BLaER1 (cell line): ENCODE results near the gene KRR1.
"Not testable (repeated sequence)": the region's sequence is repeated elsewhere in the genome, so short reads cannot be mapped to it uniquely, and the experiment has no call there.

Experiments used
- H3K27ac ChIP-seq: shearing (Covaris generic); formaldehyde crosslinking; 2 replicates; pipeline ENCODE4 v1.8.1; 2022
- H3K27me3 ChIP-seq: shearing (Covaris generic); formaldehyde crosslinking; 2 replicates; pipeline ENCODE4 v1.8.1; 2022
- H3K36me3 ChIP-seq: shearing (Covaris generic); formaldehyde crosslinking; 2 replicates; pipeline ENCODE4 v1.8.1; 2022
- H3K4me1 ChIP-seq: shearing (Covaris generic); formaldehyde crosslinking; 2 replicates; pipeline ENCODE4 v1.8.1; 2022
- H3K4me2 ChIP-seq: shearing (Covaris generic); formaldehyde crosslinking; 2 replicates; pipeline ENCODE4 v1.8.1; 2022
- H3K4me3 ChIP-seq: shearing (Covaris generic); formaldehyde crosslinking; 2 replicates; pipeline ENCODE4 v1.8.1; 2022
- H3K9ac ChIP-seq: shearing (Covaris generic); formaldehyde crosslinking; 2 replicates; pipeline ENCODE4 v1.8.1; 2022
- H3K9me3 ChIP-seq: shearing (Covaris generic); formaldehyde crosslinking; 2 replicates; pipeline ENCODE4 v1.8.1; 2022
- H4K20me1 ChIP-seq: shearing (Covaris generic); formaldehyde crosslinking; 2 replicates; pipeline ENCODE4 v1.8.1; 2022
- Cebpa-rat ChIP-seq: shearing (Covaris generic); IDR thresholded peaks from 2 replicates; pipeline ENCODE4 v1.8.1; 2022

Gene KRR1

GRCh38 chr12:75457191-75457590 is 54.2 kb downstream of the KRR1 start:
- Histone ChIP-seq H3K9ac (no peak overlapping the region), H3K9me3 (peaks cover 34% of the 10 kb centered on the region), H4K20me1 (no peaks in the 10 kb centered on the region), H3K27me3 (no peaks in the 10 kb centered on the region), H3K36me3 (no peaks in the 10 kb centered on the region), H3K4me1 (no peaks in the 10 kb centered on the region), H3K4me2 (no peak overlapping the region), H3K4me3 (no peak overlapping the region), H3K27ac (no peak overlapping the region)
- no peak for TF ChIP-seq Cebpa-rat

DNA sequence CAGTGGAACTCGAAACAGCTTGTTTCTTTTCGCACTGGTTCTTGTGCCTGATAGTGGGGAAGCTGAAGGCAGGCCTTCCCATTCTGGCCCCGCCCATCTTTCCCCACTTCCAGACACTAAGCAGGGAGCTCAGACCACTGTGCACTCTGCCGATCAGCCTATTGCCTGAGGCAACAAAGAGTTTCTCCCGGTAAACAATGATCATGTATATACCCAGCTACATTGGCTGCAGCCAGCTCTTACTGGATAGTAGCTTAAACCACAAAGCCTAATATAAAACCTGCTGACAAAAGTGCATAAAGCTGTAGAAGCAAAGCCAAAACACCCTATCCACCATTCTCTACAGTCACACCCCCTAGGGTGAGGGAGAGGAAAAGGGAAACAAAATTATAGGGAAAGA is 55.6 kb downstream of the KRR1 start:
- no peak for TF ChIP-seq Cebpa-rat
- no peaks in the 10 kb centered on the region for H3K27me3 ChIP-seq
- no peak overlapping the region for H3K4me3 ChIP-seq
- no peak overlapping the region for H3K9ac ChIP-seq
- H3K4me1 ChIP-seq, result no peaks in the 10 kb centered on the region
- H3K36me3 ChIP-seq, result no peaks in the 10 kb centered on the region
- H3K27ac ChIP-seq, result no peak overlapping the region
- no peaks in the 10 kb centered on the region for H4K20me1 ChIP-seq
- peaks cover 34% of the 10 kb centered on the region for H3K9me3 ChIP-seq
- no peak overlapping the region for H3K4me2 ChIP-seq

DNA sequence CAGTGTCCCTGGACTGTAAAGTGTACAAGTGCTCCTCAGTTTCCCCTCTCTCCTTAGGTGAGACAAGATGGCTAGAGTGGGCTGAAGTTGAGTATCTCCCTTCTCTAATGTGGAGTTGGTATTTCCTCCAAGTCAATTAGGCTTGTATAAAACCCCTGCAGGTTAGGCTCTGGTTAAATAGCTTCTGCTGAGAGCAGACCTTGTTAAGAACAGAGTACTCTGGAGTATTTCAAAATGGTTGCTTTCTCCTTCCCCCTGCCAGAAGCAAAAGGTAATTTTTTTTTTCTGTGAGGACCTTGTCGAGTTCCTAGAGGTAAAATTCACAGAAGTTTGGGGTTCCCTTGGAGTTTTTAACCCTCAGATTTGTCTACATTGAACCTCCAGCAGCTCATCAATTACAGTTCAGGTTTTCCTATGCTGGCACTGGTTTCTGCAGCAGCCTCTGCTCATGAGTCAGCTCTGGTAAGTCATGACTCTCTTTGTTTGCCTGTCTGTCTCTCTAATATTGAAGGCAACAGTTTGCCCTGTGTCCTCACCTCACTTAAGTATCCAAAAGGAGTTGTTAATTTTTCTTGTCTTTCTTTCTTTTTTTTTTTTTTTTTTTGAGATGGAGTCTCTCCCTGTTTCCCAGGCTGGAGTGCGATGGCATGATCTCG is 58.6 kb downstream of the KRR1 start:
- no peaks in the 10 kb centered on the region for H3K4me1 ChIP-seq
- no peak overlapping the region for H3K4me3 ChIP-seq
- H3K9ac ChIP-seq, result no peak overlapping the region
- no peaks in the 10 kb centered on the region for H4K20me1 ChIP-seq
- H3K4me2 ChIP-seq, result no peak overlapping the region
- peaks cover 13% of the 10 kb centered on the region for H3K9me3 ChIP-seq
- no peaks in the 10 kb centered on the region for H3K36me3 ChIP-seq
- H3K27me3 ChIP-seq, result no peaks in the 10 kb centered on the region
- no peak overlapping the region for H3K27ac ChIP-seq
- TF ChIP-seq Cebpa-rat, result no peak

- Histone ChIP-seq H3K9ac (no peak overlapping the region), H3K4me2 (no peak overlapping the region)
- no peak for TF ChIP-seq Cebpa-rat
These were observed 63.6 kb downstream of the KRR1 start for GRCh38 chr12:75447691-75448393.

GRCh38 chr12:75446857-75447256 is 64.6 kb downstream of the KRR1 start:
- no peak overlapping the region for H3K27ac ChIP-seq
- H3K4me3 ChIP-seq, result no peak overlapping the region
- TF ChIP-seq Cebpa-rat, result no peak
- H3K36me3 ChIP-seq, result no peaks in the 10 kb centered on the region
- no peaks in the 10 kb centered on the region for H3K4me1 ChIP-seq
- H3K4me2 ChIP-seq, result no peak overlapping the region
- H3K9me3 ChIP-seq, result no peaks in the 10 kb centered on the region
- H3K27me3 ChIP-seq, result no peaks in the 10 kb centered on the region
- H3K9ac ChIP-seq, result no peak overlapping the region
- H4K20me1 ChIP-seq, result no peaks in the 10 kb centered on the region

More at GRCh38 chr12:75447691-75448393, 63.6 kb downstream of the KRR1 start:
- Histone ChIP-seq H3K27me3 (no peaks in the 10 kb centered on the region), H3K27ac (no peak overlapping the region), H3K9me3 (no peaks in the 10 kb centered on the region), H3K4me3 (no peak overlapping the region), H4K20me1 (no peaks in the 10 kb centered on the region), H3K36me3 (no peaks in the 10 kb centered on the region), H3K4me1 (no peaks in the 10 kb centered on the region)

DNA sequence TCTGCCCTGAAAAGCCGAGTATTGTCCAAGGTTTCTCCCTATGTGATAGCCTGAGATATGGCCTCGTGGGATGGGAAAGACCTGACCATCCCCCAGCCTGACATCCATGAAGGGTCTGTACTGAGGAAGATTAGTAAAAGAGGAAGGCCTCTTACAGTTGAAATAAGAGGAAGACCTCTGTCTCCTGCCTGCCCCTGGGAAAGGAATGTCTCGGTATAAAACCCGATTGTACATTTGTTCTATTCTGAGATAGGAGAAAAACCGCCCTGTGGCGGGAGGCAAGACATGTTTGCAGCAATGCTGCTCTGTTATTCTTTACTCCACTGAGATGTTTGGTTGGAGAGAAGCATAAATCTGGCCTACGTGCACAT is 66.3 kb downstream of the KRR1 start:
- H3K9me3 ChIP-seq, H3K4me1 ChIP-seq, H3K9ac ChIP-seq, H4K20me1 ChIP-seq, H3K36me3 ChIP-seq, H3K27ac ChIP-seq, H3K4me2 ChIP-seq, H3K4me3 ChIP-seq, H3K27me3 ChIP-seq: not testable (repeated sequence)

DNA sequence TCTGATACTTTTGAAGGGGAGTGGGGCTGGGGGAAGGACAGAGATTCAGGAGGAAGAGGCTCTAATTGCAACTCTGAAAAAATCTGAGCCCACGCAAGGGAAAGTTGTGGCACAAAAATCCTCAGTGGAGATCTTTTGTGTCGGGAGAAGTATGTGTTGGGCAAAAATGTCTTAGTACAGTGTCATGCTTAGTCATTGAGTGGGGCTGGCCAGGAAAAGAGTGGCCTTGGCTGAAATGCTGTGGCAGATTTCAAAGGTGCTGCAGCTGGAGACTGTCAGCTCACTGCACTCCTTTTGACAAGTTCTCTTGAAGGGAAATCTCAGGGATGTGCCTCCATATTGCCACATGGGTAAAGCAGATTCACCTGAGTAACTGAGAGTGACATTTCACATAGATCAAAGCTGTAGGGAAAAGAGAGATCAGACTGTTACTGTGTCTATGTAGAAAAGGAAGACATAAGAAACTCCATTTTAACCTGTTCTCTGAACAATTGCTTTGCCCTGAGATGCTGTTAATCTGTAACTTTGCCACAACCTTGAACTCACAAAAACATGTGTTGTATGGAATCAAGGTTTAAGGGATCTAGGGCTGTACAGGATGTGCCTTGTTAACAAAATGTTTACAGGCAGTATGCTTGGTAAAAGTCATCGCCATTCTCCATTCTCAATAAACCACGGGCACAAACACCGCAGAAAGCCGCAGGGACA is 66.8 kb downstream of the KRR1 start:
- no peak overlapping the region for H3K27ac ChIP-seq
- TF ChIP-seq Cebpa-rat, result no peak
- H3K4me2 ChIP-seq, result no peak overlapping the region

DNA sequence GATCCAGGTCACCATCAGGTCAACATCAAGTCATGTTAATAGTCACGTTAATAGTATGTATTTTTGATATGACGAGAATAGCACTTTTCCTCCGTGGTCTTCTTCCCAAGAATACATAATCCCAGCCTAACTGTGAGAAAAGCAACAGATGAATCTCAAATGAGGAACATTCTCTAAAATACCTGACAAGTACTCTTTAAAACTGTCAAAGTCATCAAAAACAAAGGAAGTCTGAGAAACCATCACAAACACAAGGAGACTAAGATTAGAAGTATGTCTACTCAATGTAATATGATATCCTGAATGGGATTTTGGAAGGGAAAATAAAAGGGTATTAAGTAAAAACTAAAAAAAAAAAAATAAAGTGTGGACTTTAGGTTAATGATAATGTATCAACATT is 67.7 kb downstream of the KRR1 start:
- Histone ChIP-seq H3K27ac (no peak overlapping the region), H3K9me3 (no peaks in the 10 kb centered on the region), H4K20me1 (no peaks in the 10 kb centered on the region), H3K36me3 (no peaks in the 10 kb centered on the region), H3K4me2 (no peak overlapping the region), H3K27me3 (no peaks in the 10 kb centered on the region), H3K4me3 (no peak overlapping the region), H3K9ac (no peak overlapping the region), H3K4me1 (peaks cover under 1% of the 10 kb centered on the region)
- TF ChIP-seq Cebpa-rat, result no peak

More for the DNA sequence above, 66.8 kb downstream of the KRR1 start:
- Histone ChIP-seq H3K4me3 (no peak overlapping the region), H3K27me3 (no peaks in the 10 kb centered on the region), H3K9ac (no peak overlapping the region), H3K4me1 (no peaks in the 10 kb centered on the region), H3K9me3 (no peaks in the 10 kb centered on the region), H4K20me1 (no peaks in the 10 kb centered on the region), H3K36me3 (no peaks in the 10 kb centered on the region)

- not testable (repeated sequence) for H3K4me1 ChIP-seq, H3K36me3 ChIP-seq, H3K27me3 ChIP-seq, H3K9ac ChIP-seq, H3K4me3 ChIP-seq, H3K27ac ChIP-seq, H3K4me2 ChIP-seq, H4K20me1 ChIP-seq
- peaks cover 11% of the 10 kb centered on the region for H3K9me3 ChIP-seq
These were observed 69.0 kb downstream of the KRR1 start for GRCh38 chr12:75442454-75442853.

- not testable (repeated sequence) for H3K27me3 ChIP-seq, H3K27ac ChIP-seq, H3K36me3 ChIP-seq, H4K20me1 ChIP-seq, H3K9ac ChIP-seq, H3K4me3 ChIP-seq, H3K4me1 ChIP-seq, H3K4me2 ChIP-seq
- peaks cover 14% of the 10 kb centered on the region for H3K9me3 ChIP-seq
These were observed 69.5 kb downstream of the KRR1 start for GRCh38 chr12:75441687-75442449.
